ENCODE results near the gene TEDDM1.

Gene TEDDM1

DNA sequence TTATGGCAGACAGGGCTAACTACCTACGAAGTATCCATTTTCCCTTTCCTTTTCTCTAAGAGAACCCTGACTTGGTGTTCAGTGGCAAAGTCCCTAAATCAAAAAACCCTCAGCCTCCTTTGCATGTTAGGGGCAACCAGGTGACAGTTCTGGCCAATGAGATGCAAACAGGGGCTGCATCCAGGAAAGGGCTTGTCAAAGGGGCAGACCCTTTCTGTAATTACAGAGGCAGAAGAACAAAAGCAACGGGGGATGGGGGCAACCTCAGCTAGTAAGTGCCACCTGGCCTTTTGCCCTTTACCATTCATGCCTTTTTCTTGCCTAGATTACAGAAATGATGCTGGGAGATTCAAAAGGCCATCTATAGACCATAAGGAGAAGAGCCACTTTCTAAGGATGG lies 43.3 kb downstream of the TEDDM1 start:
- TF ChIP-seq EZH2phosphoT487 (IDR thresholded peaks at IDR 0.05; ENCODE audit: low read depth), result no peak
- TF ChIP-seq, protein P1, sequence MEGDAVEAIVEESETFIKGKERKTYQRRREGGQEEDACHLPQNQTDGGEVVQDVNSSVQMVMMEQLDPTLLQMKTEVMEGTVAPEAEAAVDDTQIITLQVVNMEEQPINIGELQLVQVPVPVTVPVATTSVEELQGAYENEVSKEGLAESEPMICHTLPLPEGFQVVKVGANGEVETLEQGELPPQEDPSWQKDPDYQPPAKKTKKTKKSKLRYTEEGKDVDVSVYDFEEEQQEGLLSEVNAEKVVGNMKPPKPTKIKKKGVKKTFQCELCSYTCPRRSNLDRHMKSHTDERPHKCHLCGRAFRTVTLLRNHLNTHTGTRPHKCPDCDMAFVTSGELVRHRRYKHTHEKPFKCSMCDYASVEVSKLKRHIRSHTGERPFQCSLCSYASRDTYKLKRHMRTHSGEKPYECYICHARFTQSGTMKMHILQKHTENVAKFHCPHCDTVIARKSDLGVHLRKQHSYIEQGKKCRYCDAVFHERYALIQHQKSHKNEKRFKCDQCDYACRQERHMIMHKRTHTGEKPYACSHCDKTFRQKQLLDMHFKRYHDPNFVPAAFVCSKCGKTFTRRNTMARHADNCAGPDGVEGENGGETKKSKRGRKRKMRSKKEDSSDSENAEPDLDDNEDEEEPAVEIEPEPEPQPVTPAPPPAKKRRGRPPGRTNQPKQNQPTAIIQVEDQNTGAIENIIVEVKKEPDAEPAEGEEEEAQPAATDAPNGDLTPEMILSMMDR (IDR thresholded peaks at IDR 0.05; ENCODE audit: low read depth, low read length), result no peak
- Histone ChIP-seq H3K4me3 (ENCODE audit: low read length) (no peak overlapping the region), H3K9me3 (ENCODE audit: insufficient read depth, low read length) (no peaks in the 10 kb centered on the region), H3K36me3 (replicated peaks; ENCODE audit: low read depth, low read length) (no peaks in the 10 kb centered on the region), H4K20me1 (ENCODE audit: insufficient read depth, low read length) (no peaks in the 10 kb centered on the region), H3K27me3 (ENCODE audit: low read depth, low read length) (no peaks in the 10 kb centered on the region), H3K79me2 (ENCODE audit: low read length) (no peaks in the 10 kb centered on the region), H3K9ac (ENCODE audit: low read length) (no peak overlapping the region), H3K4me1 (ENCODE audit: low read length) (no peaks in the 10 kb centered on the region), H3K4me2 (ENCODE audit: low read length) (no peak overlapping the region), H3K27ac (ENCODE audit: low read length) (no peak overlapping the region), H2AFZ (ENCODE audit: low read depth, low read length) (no peak overlapping the region)

GRCh38 chr1:182355723-182356098 lies 44.8 kb downstream of the TEDDM1 start:
- Histone ChIP-seq H3K4me3 (ENCODE audit: low read length) (no peak overlapping the region), H3K9me3 (ENCODE audit: insufficient read depth, low read length) (no peaks in the 10 kb centered on the region), H3K27me3 (ENCODE audit: low read depth, low read length) (peaks cover 6% of the 10 kb centered on the region; the same call in 1 of the 2 replicates), H4K20me1 (ENCODE audit: insufficient read depth, low read length) (no peaks in the 10 kb centered on the region), H3K4me2 (ENCODE audit: low read length) (no peak overlapping the region), H3K79me2 (ENCODE audit: low read length) (no peaks in the 10 kb centered on the region), H2AFZ (ENCODE audit: low read depth, low read length) (no peak overlapping the region), H3K27ac (ENCODE audit: low read length) (no peak overlapping the region), H3K4me1 (ENCODE audit: low read length) (no peaks in the 10 kb centered on the region), H3K36me3 (replicated peaks; ENCODE audit: low read depth, low read length) (no peaks in the 10 kb centered on the region), H3K9ac (ENCODE audit: low read length) (no peak overlapping the region)
- TF ChIP-seq EZH2phosphoT487 (IDR thresholded peaks at IDR 0.05; ENCODE audit: low read depth), result no peak
- TF ChIP-seq, protein P1 (IDR thresholded peaks at IDR 0.05; ENCODE audit: low read depth, low read length), result no peak

DNA sequence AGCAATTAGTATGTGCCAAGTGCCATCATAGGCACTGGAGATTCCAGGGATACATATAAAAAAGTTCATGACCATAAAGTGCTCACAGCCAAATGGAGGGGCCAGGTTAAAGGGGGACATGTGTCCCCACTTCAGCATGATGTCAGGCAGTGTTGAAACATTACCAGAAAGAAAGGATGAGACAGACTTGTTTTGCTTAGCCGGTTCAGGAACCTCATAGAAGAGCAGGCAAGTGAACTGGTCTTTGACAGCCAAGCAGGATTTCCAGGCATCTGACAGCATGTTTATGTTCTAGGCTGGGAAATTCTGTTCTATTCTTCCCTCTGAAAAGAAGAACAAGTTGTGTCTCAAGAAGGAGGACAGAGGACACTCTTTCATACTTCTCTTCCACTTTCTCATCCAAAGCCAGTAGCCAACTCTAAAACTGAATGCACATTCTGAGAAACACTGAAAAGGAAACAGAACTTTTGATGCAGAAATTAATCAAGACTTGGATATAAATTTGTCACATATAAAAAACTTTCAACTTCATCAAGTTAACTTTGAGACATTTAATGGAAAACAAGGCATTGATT lies 48.6 kb downstream of the TEDDM1 start:
- no peaks in the 10 kb centered on the region for H3K9me3 ChIP-seq (ENCODE audit: insufficient read depth, low read length)
- TF ChIP-seq EZH2phosphoT487 (IDR thresholded peaks at IDR 0.05; ENCODE audit: low read depth), result no peak
- TF ChIP-seq, protein P1 (IDR thresholded peaks at IDR 0.05; ENCODE audit: low read depth, low read length), result no peak
- H4K20me1 ChIP-seq (ENCODE audit: insufficient read depth, low read length), result no peaks in the 10 kb centered on the region
- no peaks in the 10 kb centered on the region for H3K79me2 ChIP-seq (ENCODE audit: low read length)
- H3K4me1 ChIP-seq (ENCODE audit: low read length), result no peaks in the 10 kb centered on the region
- no peak overlapping the region for H2AFZ ChIP-seq (ENCODE audit: low read depth, low read length)
- H3K36me3 ChIP-seq (replicated peaks; ENCODE audit: low read depth, low read length), result no peaks in the 10 kb centered on the region
- H3K27ac ChIP-seq (ENCODE audit: low read length), result no peak overlapping the region
- no peak overlapping the region for H3K4me2 ChIP-seq (ENCODE audit: low read length)
- peaks cover 6% of the 10 kb centered on the region; the same call in 1 of the 2 replicates for H3K27me3 ChIP-seq (ENCODE audit: low read depth, low read length)
- H3K9ac ChIP-seq (ENCODE audit: low read length), result no peak overlapping the region
- no peak overlapping the region for H3K4me3 ChIP-seq (ENCODE audit: low read length)

GRCh38 chr1:182350839-182351238 lies 49.6 kb downstream of the TEDDM1 start:
- TF ChIP-seq EZH2phosphoT487 (IDR thresholded peaks at IDR 0.05; ENCODE audit: low read depth), result no peak
- TF ChIP-seq, protein P1 (IDR thresholded peaks at IDR 0.05; ENCODE audit: low read depth, low read length), result no peak
- Histone ChIP-seq H3K4me1 (ENCODE audit: low read length) (no peaks in the 10 kb centered on the region), H3K9me3 (ENCODE audit: insufficient read depth, low read length) (no peaks in the 10 kb centered on the region), H4K20me1 (ENCODE audit: insufficient read depth, low read length) (no peaks in the 10 kb centered on the region), H2AFZ (ENCODE audit: low read depth, low read length) (no peak overlapping the region), H3K9ac (ENCODE audit: low read length) (no peak overlapping the region), H3K27ac (ENCODE audit: low read length) (no peak overlapping the region), H3K4me3 (ENCODE audit: low read length) (no peak overlapping the region), H3K27me3 (ENCODE audit: low read depth, low read length) (peaks cover 6% of the 10 kb centered on the region; the same call in 1 of the 2 replicates), H3K79me2 (ENCODE audit: low read length) (no peaks in the 10 kb centered on the region), H3K36me3 (replicated peaks; ENCODE audit: low read depth, low read length) (no peaks in the 10 kb centered on the region), H3K4me2 (ENCODE audit: low read length) (no peak overlapping the region)

Data from OCI-LY3 (cell line).